Lung (tissue), 12 donors: Measurements from ENCODE around the gene CAMK2B. TPM values are rescaled to one million over a fixed set of nuclear protein-coding genes. Genes with fewer than 3 reads are reported as not detected.
A peak's percentile ranks its signal among the peaks of the same experiment; 100 is the strongest.

Experiments used
- ATAC-seq: fragments of 200-7000 bp; cut with Tn5 transposase; one replicate; pipeline ENCODE4 v1.9.1; 2020; ENCODE audit warnings: moderate number of reproducible peaks; ENCODE audit not compliant: insufficient read depth, low FRiP score
- DNase-seq, 3 donors: peaks; one replicate each; pipeline ENCODE4 v3.0.0-alpha.2; 2013 to 2017
- H3K27ac ChIP-seq, 2 donors: one replicate each; pipeline ENCODE4 v1.5.1; 2013; ENCODE audit warnings: mild to moderate bottlenecking in 2 of 2, moderate library complexity in 2 of 2, control low read depth in 1 of 2, inconsistent platforms in 1 of 2, low read depth in 1 of 2, low read length in 1 of 2
- H3K27me3 ChIP-seq, 3 donors: one replicate each; pipeline ENCODE4 v1.5.1; 2013; ENCODE audit warnings: low read length in 2 of 3; ENCODE audit not compliant: control insufficient read depth in 3 of 3, insufficient read depth in 3 of 3
- H3K36me3 ChIP-seq, 4 donors: one replicate each; pipeline ENCODE4 v1.5.1; 2013; ENCODE audit warnings: low read length in 4 of 4, mild to moderate bottlenecking in 1 of 4, moderate library complexity in 1 of 4; ENCODE audit not compliant: control insufficient read depth in 4 of 4, insufficient read depth in 4 of 4
- H3K4me1 ChIP-seq, 5 donors: one replicate each; pipeline ENCODE4 v1.5.1; 2013; ENCODE audit warnings: low read length in 5 of 5, mild to moderate bottlenecking in 2 of 5, moderate library complexity in 1 of 5; ENCODE audit not compliant: control insufficient read depth in 5 of 5, insufficient read depth in 5 of 5
- H3K4me3 ChIP-seq: one replicate; pipeline ENCODE4 v1.5.1; 2013; ENCODE audit warnings: mild to moderate bottlenecking, control low read depth, moderate library complexity
- H3K9ac ChIP-seq, 2 donors: one replicate each; pipeline ENCODE4 v1.5.1; 2013; ENCODE audit warnings: low read length in 2 of 2, control low read depth in 1 of 2; ENCODE audit not compliant: insufficient read depth in 1 of 2
- H3K9me3 ChIP-seq, 4 donors: one replicate each; pipeline ENCODE4 v1.5.1; 2013; ENCODE audit warnings: low read length in 3 of 4, mild to moderate bottlenecking in 1 of 4, moderate library complexity in 1 of 4; ENCODE audit not compliant: control insufficient read depth in 4 of 4, insufficient read depth in 3 of 4
- WGBS, 2 donors: extraction: QIAGEN DNeasy Blood & Tissue Kit; methylation state at CpG; one replicate each; pipeline ENCODE4 v1.1.7; 2013; 5-methylcytosine and 5-hydroxymethylcytosine counted together
- polyA plus RNA-seq, 2 donors: library from polyadenylated mRNA; stranded (reverse); fragments of 200-250 nt; gene quantifications; one replicate each; pipeline ENCODE4 v1.2.1, GENCODE V29; 2013
- total RNA-seq, 2 donors: library from RNA; depleted of rRNA in 1 of 2; stranded (reverse); fragments of >200 nt in 1 of 2; gene quantifications; one replicate each; pipeline ENCODE4 v1.2.1, GENCODE V29; 2014 to 2021
- TF ChIP-seq, protein P1 (sequence below): IDR thresholded peaks from 2 replicates; pipeline ENCODE4 v1.5.1; 2012; ENCODE audit warnings: mild to moderate bottlenecking; ENCODE audit errors: control extremely low read depth, extremely low read depth
- donor health status: control.
- donor health status: control.
- donor health status: Bipolar disorder and iron deficiency.
- donor health status: healthy.
- donor health status: DM: yes; HTN: yes; CAD: no.

The CAMK2B gene
- total and polyA plus RNA-seq, 4 donors, result 0.12 to 0.80 (median 0.33) TPM

DNA sequence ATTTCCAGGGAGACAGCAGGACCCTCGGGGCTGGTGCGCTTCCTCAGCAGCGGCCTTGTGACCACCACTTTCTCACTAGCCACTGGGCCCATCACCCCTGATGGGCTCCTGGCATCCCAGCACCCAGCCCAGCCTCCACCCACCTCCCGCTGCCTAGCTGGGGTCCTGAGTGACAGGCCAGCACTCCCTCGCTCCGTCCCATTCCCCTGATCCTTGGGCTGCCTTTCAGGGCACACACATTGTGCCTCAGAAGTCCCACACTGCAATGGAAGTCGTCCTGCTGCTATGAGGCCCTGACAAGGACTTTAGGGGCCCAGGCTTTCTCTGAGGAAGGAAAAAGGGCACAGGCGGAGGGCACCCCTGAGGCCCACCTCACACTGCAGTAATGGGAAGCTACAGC lies 12.4 kb downstream of the CAMK2B start:
- Histone ChIP-seq H3K9ac (no peak overlapping the region), H3K36me3 (no peaks in the 10 kb centered on the region), H3K4me1 (peaks cover 0 to 5% (median 0%) of the 10 kb centered on the region in 5 donors), H3K9me3 (no peaks in the 10 kb centered on the region), H3K4me3 (no peak overlapping the region), H3K27me3 (peaks cover 0 to 3% (median 0%) of the 10 kb centered on the region in 3 donors), H3K27ac (peak overlapping the region in 1 of 2 donors; percentile 71)
- ATAC-seq (no peak), DNase-seq (no peak)
- WGBS, 2 donors, result 89 to 92% methylated on average over 8 of the region's 8 CpGs
- TF ChIP-seq, protein P1, sequence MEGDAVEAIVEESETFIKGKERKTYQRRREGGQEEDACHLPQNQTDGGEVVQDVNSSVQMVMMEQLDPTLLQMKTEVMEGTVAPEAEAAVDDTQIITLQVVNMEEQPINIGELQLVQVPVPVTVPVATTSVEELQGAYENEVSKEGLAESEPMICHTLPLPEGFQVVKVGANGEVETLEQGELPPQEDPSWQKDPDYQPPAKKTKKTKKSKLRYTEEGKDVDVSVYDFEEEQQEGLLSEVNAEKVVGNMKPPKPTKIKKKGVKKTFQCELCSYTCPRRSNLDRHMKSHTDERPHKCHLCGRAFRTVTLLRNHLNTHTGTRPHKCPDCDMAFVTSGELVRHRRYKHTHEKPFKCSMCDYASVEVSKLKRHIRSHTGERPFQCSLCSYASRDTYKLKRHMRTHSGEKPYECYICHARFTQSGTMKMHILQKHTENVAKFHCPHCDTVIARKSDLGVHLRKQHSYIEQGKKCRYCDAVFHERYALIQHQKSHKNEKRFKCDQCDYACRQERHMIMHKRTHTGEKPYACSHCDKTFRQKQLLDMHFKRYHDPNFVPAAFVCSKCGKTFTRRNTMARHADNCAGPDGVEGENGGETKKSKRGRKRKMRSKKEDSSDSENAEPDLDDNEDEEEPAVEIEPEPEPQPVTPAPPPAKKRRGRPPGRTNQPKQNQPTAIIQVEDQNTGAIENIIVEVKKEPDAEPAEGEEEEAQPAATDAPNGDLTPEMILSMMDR, result no peak

DNA sequence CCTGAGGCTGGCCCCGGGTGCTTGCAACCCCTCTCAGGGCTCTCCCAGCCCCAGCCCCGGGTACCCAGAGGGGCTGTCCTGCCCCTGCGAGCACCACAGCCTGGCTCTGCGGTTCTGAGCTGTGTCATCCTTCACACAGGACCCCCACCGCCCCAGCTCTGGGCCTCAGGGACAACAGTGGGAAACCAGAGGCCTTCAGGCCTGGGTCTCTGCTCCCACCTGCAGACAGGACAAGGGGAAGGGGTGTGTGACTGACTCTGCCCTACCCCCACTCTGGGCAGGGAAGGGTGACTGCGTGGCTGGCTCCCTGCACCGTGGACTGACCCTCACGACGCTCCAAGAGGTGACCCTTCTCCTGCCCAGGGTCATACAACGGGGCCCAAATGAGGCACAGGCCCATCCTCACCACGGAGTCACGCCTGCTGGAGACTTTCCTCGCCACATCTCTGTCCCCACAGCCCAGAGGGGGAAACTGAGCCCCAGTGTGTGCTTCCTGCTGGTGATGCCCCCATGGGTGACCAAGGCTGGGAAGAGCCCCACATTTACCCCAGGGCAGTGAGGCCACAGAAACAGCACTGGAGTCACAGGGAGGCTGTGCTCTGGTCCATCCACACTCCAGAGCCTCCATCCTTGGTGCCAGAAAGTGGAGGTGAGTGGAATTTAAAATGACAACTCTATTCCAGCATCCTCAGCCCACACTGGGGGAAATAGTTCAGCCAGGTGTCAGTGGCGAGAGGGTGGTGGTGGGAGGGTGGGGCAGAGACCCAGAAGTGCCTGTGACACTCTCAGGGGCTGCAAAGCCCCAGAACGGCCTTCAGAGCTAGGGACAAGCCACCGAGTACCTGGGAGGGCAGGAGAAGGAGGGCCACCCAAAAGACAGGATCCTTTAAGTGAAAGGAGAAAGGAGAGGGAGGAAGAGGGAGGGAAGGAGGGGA lies 13.6 kb downstream of the CAMK2B start:
- WGBS, 2 donors, result 86 to 94% methylated on average over 16 of the region's 16 CpGs
- DNase-seq (no peak), ATAC-seq (no peak)
- H3K4me1 ChIP-seq, result peaks cover 0 to 5% (median 0%) of the 10 kb centered on the region in 5 donors
- H3K27ac ChIP-seq, result peak overlapping the region in 1 of 2 donors; percentile 71
- no peak overlapping the region for H3K9ac ChIP-seq
- H3K4me3 ChIP-seq, result no peak overlapping the region
- TF ChIP-seq, protein P1, result no peak
- H3K9me3 ChIP-seq, result peaks cover 0 to 4% (median 0%) of the 10 kb centered on the region in 4 donors
- no peaks in the 10 kb centered on the region for H3K36me3 ChIP-seq
- H3K27me3 ChIP-seq, result peaks cover 0 to 3% (median 0%) of the 10 kb centered on the region in 3 donors

DNA sequence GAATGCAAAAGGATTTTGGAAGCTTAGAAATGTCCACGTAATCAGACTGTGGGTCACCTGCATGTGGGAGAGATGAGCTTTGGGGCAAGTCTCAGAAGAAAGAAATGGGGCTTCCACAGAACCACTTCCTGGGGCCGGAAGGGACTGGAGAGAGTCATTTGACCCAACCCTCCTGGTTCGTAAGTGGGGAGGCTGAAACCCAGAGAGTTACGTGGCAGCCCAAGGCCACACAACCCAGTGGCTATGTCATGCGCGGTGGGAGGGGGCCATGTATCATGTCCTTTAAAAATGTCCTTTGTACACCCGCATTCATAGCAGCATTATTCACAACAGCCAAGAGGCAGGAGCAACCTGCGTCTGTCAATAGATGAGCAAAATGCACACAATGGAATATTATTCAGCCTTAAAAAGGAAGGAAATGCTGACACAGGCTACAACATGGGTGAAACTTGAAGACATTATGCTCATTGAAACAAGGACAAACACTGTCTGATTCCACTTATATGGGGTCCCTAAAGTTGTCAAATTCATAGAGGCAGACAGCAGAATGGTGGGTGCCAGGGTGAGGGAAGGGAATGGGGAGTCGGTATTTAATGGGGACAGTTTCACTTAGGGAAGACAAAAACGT lies 15.1 kb downstream of the CAMK2B start:
- DNase-seq, result peak in 1 of 3 donors; percentile 9
- 75 to 79% methylated on average over 10 of the region's 10 CpGs for WGBS, 2 donors
- Histone ChIP-seq H3K9me3 (peaks cover 0 to 4% (median 0%) of the 10 kb centered on the region in 4 donors), H3K9ac (peak overlapping the region in 1 of 2 donors; percentile 25), H3K4me3 (no peak overlapping the region), H3K27ac (peak overlapping the region in 1 of 2 donors; percentile 21), H3K36me3 (no peaks in the 10 kb centered on the region), H3K27me3 (peaks cover 0 to 3% (median 0%) of the 10 kb centered on the region in 3 donors), H3K4me1 (peaks cover 0 to 5% (median 0%) of the 10 kb centered on the region in 5 donors)
- TF ChIP-seq, protein P1, result no peak
- no peak for ATAC-seq
